Subcutaneous abdominal adipose tissue (tissue), 5 donors: ENCODE data around the gene SPATS2.
"Not testable (repeated sequence)": the region's sequence is repeated elsewhere in the genome, so short reads cannot be mapped to it uniquely, and the experiment has no call there.

Experiments used
- H3K27ac ChIP-seq: one replicate; pipeline ENCODE4 v1.7.0; 2013; ENCODE audit warnings: low read depth, mild to moderate bottlenecking, inconsistent platforms, low read length, moderate library complexity
- H3K27me3 ChIP-seq, 5 donors: one replicate each; pipeline ENCODE4 v1.7.0; 2013; ENCODE audit warnings: low read length in 5 of 5, inconsistent platforms in 1 of 5; ENCODE audit not compliant: control insufficient read depth in 5 of 5, insufficient read depth in 4 of 5
- H3K36me3 ChIP-seq, 5 donors: one replicate each; pipeline ENCODE4 v1.7.0; 2013; ENCODE audit warnings: low read length in 5 of 5; ENCODE audit not compliant: control insufficient read depth in 5 of 5, insufficient read depth in 5 of 5
- H3K4me1 ChIP-seq, 5 donors: one replicate each; pipeline ENCODE4 v1.7.0; 2013; ENCODE audit warnings: low read length in 5 of 5, mild to moderate bottlenecking in 3 of 5, moderate library complexity in 1 of 5; ENCODE audit not compliant: control insufficient read depth in 5 of 5, insufficient read depth in 5 of 5
- H3K4me3 ChIP-seq, 5 donors: one replicate each; pipeline ENCODE4 v1.7.0; 2013; ENCODE audit warnings: low read length in 5 of 5, low read depth in 1 of 5
- H3K9ac ChIP-seq, 5 donors: one replicate each; pipeline ENCODE4 v1.7.0; 2013; ENCODE audit warnings: low read length in 5 of 5, mild to moderate bottlenecking in 4 of 5, moderate library complexity in 3 of 5
- H3K9me3 ChIP-seq, 5 donors: one replicate each; pipeline ENCODE4 v1.7.0; 2013; ENCODE audit warnings: low read length in 5 of 5; ENCODE audit not compliant: control insufficient read depth in 5 of 5
- donor health status: healthy.
- donor health status: healthy.
- donor health status: healthy.
- donor health status: healthy.
- donor health status: healthy.

The SPATS2 gene

GRCh38 chr12:49428793-49429192 is 61.5 kb downstream of the SPATS2 start:
- no peak overlapping the region for H3K9ac ChIP-seq
- H3K9me3 ChIP-seq = no peaks in the 10 kb centered on the region
- no peaks in the 10 kb centered on the region for H3K36me3 ChIP-seq
- peaks cover 0 to 4% (median 0%) of the 10 kb centered on the region in 5 donors for H3K4me1 ChIP-seq
- no peak overlapping the region for H3K27ac ChIP-seq
- H3K27me3 ChIP-seq = no peaks in the 10 kb centered on the region
- H3K4me3 ChIP-seq = no peak overlapping the region

DNA sequence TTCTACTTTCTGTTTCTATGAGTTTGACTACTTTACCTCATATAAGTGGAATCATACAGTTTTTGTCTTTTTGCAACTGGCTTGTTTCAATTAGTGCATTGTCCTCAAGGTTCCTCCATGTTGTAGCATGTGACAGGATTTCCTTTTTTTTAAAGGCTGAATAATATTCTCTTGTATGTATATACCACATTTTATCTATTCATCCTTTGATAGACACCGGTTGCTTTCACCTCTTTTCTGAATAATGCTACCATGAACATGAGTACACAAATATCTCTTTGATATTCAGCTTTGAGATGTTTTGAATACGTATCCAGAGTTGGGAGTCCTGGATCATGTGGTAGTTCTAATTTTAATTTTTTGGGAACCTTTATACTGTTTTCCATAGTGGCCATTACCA is 65.4 kb downstream of the SPATS2 start:
- no peak overlapping the region for H3K9ac ChIP-seq
- no peaks in the 10 kb centered on the region for H3K36me3 ChIP-seq
- H3K4me3 ChIP-seq = no peak overlapping the region
- H3K27ac ChIP-seq = no peak overlapping the region
- H3K4me1 ChIP-seq = peaks cover 0 to 4% (median 0%) of the 10 kb centered on the region in 5 donors
- no peaks in the 10 kb centered on the region for H3K9me3 ChIP-seq
- H3K27me3 ChIP-seq = no peaks in the 10 kb centered on the region

DNA sequence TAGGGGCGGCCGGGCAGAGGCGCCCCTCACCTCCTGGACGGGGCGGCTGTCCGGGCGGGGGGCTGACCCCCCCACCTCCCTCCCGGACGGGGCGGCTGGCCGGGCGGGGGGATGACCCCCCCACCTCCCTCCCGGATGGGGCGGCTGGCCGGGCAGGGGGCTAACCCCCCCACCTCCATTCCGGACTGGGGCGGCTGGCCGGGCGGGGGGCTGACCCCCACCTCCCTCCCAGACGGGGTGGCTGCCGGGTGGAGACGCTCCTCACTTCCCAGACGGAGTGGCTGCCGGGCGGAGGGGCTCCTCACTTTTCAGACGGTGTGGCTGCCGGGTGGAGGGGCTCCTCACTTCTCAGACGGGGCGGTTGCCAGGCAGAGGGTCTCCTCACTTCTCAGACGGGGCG is 69.5 kb downstream of the SPATS2 start:
- H3K4me1 ChIP-seq = not testable (repeated sequence)

GRCh38 chr12:49439042-49439441 is 71.8 kb downstream of the SPATS2 start:
- no peaks in the 10 kb centered on the region for H3K27me3 ChIP-seq
- peaks cover 0 to 3% (median 0%) of the 10 kb centered on the region in 5 donors for H3K36me3 ChIP-seq
- no peaks in the 10 kb centered on the region for H3K9me3 ChIP-seq
- H3K4me3 ChIP-seq = no peak overlapping the region
- no peak overlapping the region for H3K27ac ChIP-seq
- H3K9ac ChIP-seq = no peak overlapping the region
- peaks cover 0 to 2% (median 0%) of the 10 kb centered on the region in 5 donors for H3K4me1 ChIP-seq

More for the DNA sequence above, 69.5 kb downstream of the SPATS2 start:
- not testable (repeated sequence) for H3K27ac ChIP-seq, H3K9ac ChIP-seq, H3K27me3 ChIP-seq, H3K9me3 ChIP-seq, H3K36me3 ChIP-seq, H3K4me3 ChIP-seq

DNA sequence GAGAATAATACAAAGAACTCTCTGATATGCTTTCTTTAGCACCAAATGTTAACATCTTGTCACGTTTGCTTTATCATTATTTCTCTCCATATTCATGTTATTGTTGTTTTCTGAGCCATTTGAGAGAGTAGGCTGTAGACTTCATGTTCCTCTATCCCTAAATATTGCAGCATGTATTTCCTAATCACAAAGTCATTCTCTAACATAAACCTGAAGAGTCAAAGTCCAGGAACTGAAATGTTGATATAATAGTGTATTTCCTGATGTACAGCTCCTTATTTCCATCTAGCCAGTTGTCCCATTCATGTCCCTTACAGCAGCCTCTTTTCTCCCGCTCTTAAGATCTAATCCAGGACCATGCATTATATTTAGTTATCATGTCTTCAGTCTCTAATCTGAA is 72.8 kb downstream of the SPATS2 start:
- H3K9me3 ChIP-seq = no peaks in the 10 kb centered on the region
- no peaks in the 10 kb centered on the region for H3K27me3 ChIP-seq
- peaks cover 0 to 3% (median 0%) of the 10 kb centered on the region in 5 donors for H3K36me3 ChIP-seq
- H3K4me3 ChIP-seq = no peak overlapping the region
- peaks cover 0 to 2% (median 0%) of the 10 kb centered on the region in 5 donors for H3K4me1 ChIP-seq
- no peak overlapping the region for H3K27ac ChIP-seq
- H3K9ac ChIP-seq = no peak overlapping the region

- no peaks in the 10 kb centered on the region for H3K27me3 ChIP-seq
- H3K9me3 ChIP-seq = peaks cover 0 to 4% (median 2%) of the 10 kb centered on the region in 5 donors
- peaks cover 0 to 2% (median 0%) of the 10 kb centered on the region in 5 donors for H3K4me1 ChIP-seq
- no peak overlapping the region for H3K9ac ChIP-seq
- no peak overlapping the region for H3K27ac ChIP-seq
- H3K4me3 ChIP-seq = no peak overlapping the region
- H3K36me3 ChIP-seq = peaks cover 0 to 3% (median 0%) of the 10 kb centered on the region in 5 donors
Observed at GRCh38 chr12:49442915-49443314, 75.7 kb downstream of the SPATS2 start.

GRCh38 chr12:49446571-49446970 is 79.3 kb downstream of the SPATS2 start:
- Histone ChIP-seq H3K9me3 (peaks cover 0 to 4% (median 2%) of the 10 kb centered on the region in 5 donors), H3K4me3 (no peak overlapping the region), H3K36me3 (peaks cover 0 to 3% (median 0%) of the 10 kb centered on the region in 5 donors), H3K4me1 (no peaks in the 10 kb centered on the region), H3K27me3 (no peaks in the 10 kb centered on the region), H3K9ac (no peak overlapping the region), H3K27ac (no peak overlapping the region)

DNA sequence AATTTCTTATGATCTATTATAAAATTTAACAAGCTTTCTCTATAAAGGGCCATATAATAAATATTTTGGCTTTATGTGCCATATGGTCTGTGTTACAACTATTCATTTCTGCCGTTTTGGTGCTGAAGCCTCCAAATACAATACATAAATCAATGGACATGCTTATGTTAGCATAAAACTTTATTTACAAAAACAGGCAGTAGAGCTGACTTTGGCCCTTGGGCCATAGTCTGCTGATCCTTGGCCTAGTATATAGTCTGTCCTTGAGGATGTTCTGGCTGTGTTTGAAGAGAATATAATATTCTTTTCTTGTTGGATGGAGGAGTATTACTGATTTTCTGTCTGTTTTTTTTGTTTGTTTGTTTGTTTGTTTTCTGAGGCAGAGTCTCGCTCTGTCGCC is 81.6 kb downstream of the SPATS2 start:
- Histone ChIP-seq H3K27me3 (no peaks in the 10 kb centered on the region), H3K27ac (no peak overlapping the region), H3K36me3 (no peaks in the 10 kb centered on the region), H3K4me3 (no peak overlapping the region), H3K4me1 (no peaks in the 10 kb centered on the region), H3K9me3 (peaks cover 0 to 4% (median 2%) of the 10 kb centered on the region in 5 donors), H3K9ac (no peak overlapping the region)

- Histone ChIP-seq H3K36me3 (no peaks in the 10 kb centered on the region), H3K9me3 (no peaks in the 10 kb centered on the region), H3K4me3 (no peak overlapping the region), H3K27ac (no peak overlapping the region), H3K27me3 (no peaks in the 10 kb centered on the region), H3K9ac (no peak overlapping the region), H3K4me1 (no peaks in the 10 kb centered on the region)
Observed at GRCh38 chr12:49451468-49452259, 84.4 kb downstream of the SPATS2 start.

DNA sequence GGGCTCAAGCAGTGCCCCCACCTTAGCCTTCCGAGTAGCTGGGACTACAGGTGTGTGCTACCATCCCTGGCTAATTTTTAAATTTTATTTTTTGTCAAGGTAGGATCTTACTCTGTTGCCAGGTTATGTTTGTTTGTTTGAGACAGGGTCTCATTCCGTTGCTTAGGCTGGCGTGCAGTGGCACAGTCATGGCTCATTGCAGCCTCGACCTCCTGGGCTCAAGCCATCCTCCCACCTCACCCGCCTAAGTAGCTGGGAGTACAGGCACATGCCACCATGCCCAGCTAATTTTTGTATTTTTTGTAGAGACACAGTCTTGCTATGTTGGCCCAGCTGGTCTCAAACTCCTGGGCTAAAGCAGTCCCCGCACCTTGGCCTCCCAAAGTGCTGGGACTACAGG is 88.2 kb downstream of the SPATS2 start:
- Histone ChIP-seq H3K4me1 (peaks cover 0 to 3% (median 0%) of the 10 kb centered on the region in 5 donors), H3K36me3 (no peaks in the 10 kb centered on the region), H3K27ac (no peak overlapping the region), H3K27me3 (no peaks in the 10 kb centered on the region), H3K9me3 (no peaks in the 10 kb centered on the region), H3K9ac (no peak overlapping the region), H3K4me3 (no peak overlapping the region)
